ENCODE data around the gene HOXD8. TPM values are rescaled to one million over a fixed set of nuclear protein-coding genes. Genes with fewer than 3 reads are reported as not detected.

HOXD8 gene
- total RNA-seq, result 10 to 100 TPM in 1 of 3 donors, 1 to 10 TPM in 2; 4.9 to 13.8 (median 5.6) TPM
- long read RNA-seq, donor 1, partial matches to known transcripts, result 0 of 8 reads
- long read RNA-seq, donor 1, other reads (novel, unspliced or antisense), result 2 of 8 reads
- long read RNA-seq, donor 2, result 0 reads

GRCh38 chr2:176128982-176129796 is at the start of gene HOXD8:
Gene HOXD8, plus strand, starts transcription at chr2:176129705. Its CDS starts 662 bp downstream, at chr2:176130367.
- intact Hi-C loops (cut with DNase I, micrococcal nuclease), result loop anchor here (5.0 to 10.0 kb wide), 4 partner anchors 508 to 1016 kb away; no protein-coding TSS in a partner anchor
- DNase-seq, result peak; percentile 71 to 84 (median 76)
- Histone ChIP-seq H3K36me3 (ENCODE audit: low read depth) (no peaks in the 10 kb centered on the region), H3K4me1 (ENCODE audit: low read depth) (peaks cover 17% of the 10 kb centered on the region), H3K4me3 (peak within 1 kb of the TSS; percentile 36), H3K9me3 (no peaks in the 10 kb centered on the region)
- ATAC-seq, result peak; percentile 83
- TF ChIP-seq CTCF (IDR thresholded peaks at IDR 0.05), result no peak

GRCh38 chr2:176079831-176080539 is 49.5 kb upstream of the HOXD8 start:
- Histone ChIP-seq H3K4me1 (ENCODE audit: low read depth) (peaks cover 15% of the 10 kb centered on the region), H3K9me3 (no peaks in the 10 kb centered on the region), H3K36me3 (ENCODE audit: low read depth) (no peaks in the 10 kb centered on the region), H3K4me3 (no peak overlapping the region)
- ATAC-seq (peak; percentile 76), DNase-seq (peak in 2 of 3 donors; percentile 44 to 59)
- peak; percentile 54 for TF ChIP-seq CTCF (IDR thresholded peaks at IDR 0.05)
- intact Hi-C loops (cut with DNase I, micrococcal nuclease), result loop anchor here in 1 of 2 donors (5.0 to 10.0 kb wide), 2 partner anchors 393 to 715 kb away; no protein-coding TSS in a partner anchor

GRCh38 chr2:176080540-176081375 is 48.7 kb upstream of the HOXD8 start:
- Histone ChIP-seq H3K36me3 (ENCODE audit: low read depth) (no peaks in the 10 kb centered on the region), H3K4me1 (ENCODE audit: low read depth) (peaks cover 16% of the 10 kb centered on the region), H3K4me3 (no peak overlapping the region), H3K9me3 (no peaks in the 10 kb centered on the region)
- intact Hi-C loops (cut with DNase I, micrococcal nuclease), result loop anchor here in 1 of 2 donors (5.0 to 10.0 kb wide), 2 partner anchors 393 to 716 kb away; no protein-coding TSS in a partner anchor
- TF ChIP-seq CTCF (IDR thresholded peaks at IDR 0.05), result no peak
- DNase-seq, result peak in 2 of 3 donors; percentile 28 to 54
- peak; percentile 63 for ATAC-seq

GRCh38 chr2:176081376-176081836 is 48.1 kb upstream of the HOXD8 start:
- ATAC-seq (no peak), DNase-seq (no peak)
- Histone ChIP-seq H3K36me3 (ENCODE audit: low read depth) (no peaks in the 10 kb centered on the region), H3K4me1 (ENCODE audit: low read depth) (peaks cover 21% of the 10 kb centered on the region), H3K9me3 (no peaks in the 10 kb centered on the region), H3K4me3 (no peak overlapping the region)
- intact Hi-C loops (cut with DNase I, micrococcal nuclease), result loop anchor here in 1 of 2 donors (5.0 to 10.0 kb wide), 2 partner anchors 394 to 717 kb away; no protein-coding TSS in a partner anchor
- no peak for TF ChIP-seq CTCF (IDR thresholded peaks at IDR 0.05)

All from mucosa of descending colon (tissue), 3 donors.